HepG2 (cell line): ENCODE measurements around the gene GPR152. TPM values are rescaled to one million over a fixed set of nuclear protein-coding genes. Genes with fewer than 3 reads are reported as not detected.
A peak's percentile ranks its signal among the peaks of the same experiment; 100 is the strongest.

Experiments used
- ATAC-seq: fragments of 200-7000 bp; cut with Tn5 transposase; 3 replicates; pipeline ENCODE4 v1.9.1; 2020; ENCODE audit warnings: mild to moderate bottlenecking, moderate library complexity
- BruUV-seq: library from RNA; stranded (reverse); fragments of 400-500 nt; replicated peaks from 2 replicates; lab custom pipeline; 2021; lab: Mats Ljungman, UMichigan
- CTCF ChIA-PET: fragments of 300-600 bp; formaldehyde crosslinking; extraction: SDS; loops from one replicate; lab custom pipeline; 2021; ENCODE audit warnings: low total read pairs, inconsistent platforms, low intra/inter-chr PET ratio; lab: Yijun Ruan, JAX
- POLR2A ChIA-PET: fragments of 350-600 bp; sonication (Branson Sonifier 250); formaldehyde crosslinking; loops from one replicate; lab custom pipeline; 2020; ENCODE audit warnings: antibody characterized with exemption, inconsistent platforms; lab: Yijun Ruan, JAX
- DNase-seq: peaks from one replicate; pipeline ENCODE4 v3.0.0-alpha.2; 2015; ENCODE audit warnings: low spot score
- FAIRE-seq: peaks from 3 replicates; lab custom pipeline; 2011; peaks lifted over from hg19 to GRCh38; lab: Jason Lieb, UNC
- H2AFZ ChIP-seq: one replicate; pipeline ENCODE4 v1.6.1; 2011; ENCODE audit warnings: low read length, inconsistent platforms
- H3K27ac ChIP-seq: fragments of 300-600 bp; 3 replicates; pipeline ENCODE4 v1.8.0; 2011; ENCODE audit warnings: mixed run types, mild to moderate bottlenecking, mixed read lengths, low read length, inconsistent platforms; ENCODE audit not compliant: insufficient read depth; ENCODE audit errors: extremely low read length
- H3K27me3 ChIP-seq, 2 experiments: fragments of 200-600 bp in 1 of 2; 2 replicates in 1 of 2; 3 replicates in 1 of 2; pipeline versions ENCODE4 v1.6.0 to v1.8.0; 2011; ENCODE audit warnings: low read length in 2 of 2, mild to moderate bottlenecking in 2 of 2, moderate library complexity in 2 of 2, inconsistent platforms in 1 of 2; ENCODE audit not compliant: insufficient read depth in 2 of 2, control insufficient read depth in 1 of 2
- H3K36me3 ChIP-seq, 2 experiments: fragments of 200-600 bp in 1 of 2; replicated peaks in 1 of 2; 2 replicates in 1 of 2; 3 replicates in 1 of 2; pipeline versions ENCODE4 v1.5.1 to v1.8.0; 2011; ENCODE audit warnings: low read length in 2 of 2, inconsistent platforms in 1 of 2; ENCODE audit not compliant: insufficient read depth in 2 of 2, control insufficient read depth in 1 of 2
- H3K4me1 ChIP-seq: 2 replicates; pipeline ENCODE4 v1.5.1; 2012; ENCODE audit warnings: low read length, inconsistent platforms; ENCODE audit not compliant: insufficient read depth
- H3K4me2 ChIP-seq: 2 replicates; pipeline ENCODE4 v1.6.0; 2011; ENCODE audit warnings: low read depth, low read length, inconsistent platforms
- H3K4me3 ChIP-seq, 3 experiments: fragments of 200-600 bp in 1 of 3; sonication (generic), shearing (Covaris generic) in 1 of 3; replicated peaks in 1 of 3; 2 replicates each; pipeline ENCODE4 v1.5.1; 2011 to 2016; ENCODE audit warnings: low read length in 3 of 3, inconsistent platforms in 2 of 3, low read depth in 2 of 3, mild to moderate bottlenecking in 2 of 3, control low read depth in 1 of 3, mixed read lengths in 1 of 3; ENCODE audit not compliant: insufficient read depth in 1 of 3
- H3K79me2 ChIP-seq: one replicate; pipeline ENCODE4 v1.6.1; 2011; ENCODE audit warnings: low read length, inconsistent platforms; ENCODE audit not compliant: insufficient read depth
- H3K9ac ChIP-seq: 2 replicates; pipeline ENCODE4 v1.6.0; 2011; ENCODE audit warnings: mild to moderate bottlenecking, low read depth, low read length, inconsistent platforms; ENCODE audit not compliant: insufficient read depth
- H3K9me3 ChIP-seq: 2 replicates; pipeline ENCODE4 v1.5.1; 2012; ENCODE audit warnings: mild to moderate bottlenecking, low read length
- H4K20me1 ChIP-seq: 2 replicates; pipeline ENCODE4 v1.6.0; 2011; ENCODE audit warnings: inconsistent platforms, mild to moderate bottlenecking, low read length, moderate library complexity; ENCODE audit not compliant: insufficient read depth
- MYC ChIP-seq: sonication (generic); formaldehyde crosslinking; IDR thresholded peaks from 2 replicates; pipeline ENCODE4 v1.9.0; 2021; ENCODE audit warnings: missing genetic modification reagents, borderline replicate concordance
- PHF20 ChIP-seq: sonication (generic); formaldehyde crosslinking; IDR thresholded peaks from 2 replicates; pipeline ENCODE4 v1.5.0; 2020; ENCODE audit warnings: mild to moderate bottlenecking, missing genetic modification reagents
- ZBTB14 ChIP-seq: sonication (generic); formaldehyde crosslinking; IDR thresholded peaks from 2 replicates; pipeline ENCODE4 v1.4.0; 2020; ENCODE audit warnings: missing genetic modification reagents
- ZBTB8A ChIP-seq: sonication (generic); formaldehyde crosslinking; IDR thresholded peaks from 2 replicates; pipeline ENCODE4 v1.4.0; 2020; ENCODE audit warnings: mild to moderate bottlenecking, low read depth, missing genetic modification reagents, borderline replicate concordance
- ZFX ChIP-seq: sonication (generic); formaldehyde crosslinking; IDR thresholded peaks from 2 replicates; pipeline ENCODE4 v1.4.0; 2020; ENCODE audit warnings: mild to moderate bottlenecking, low read depth, missing genetic modification reagents, moderate library complexity
- WGBS: methylation state at CpG from one replicate; pipeline ENCODE4 v1.1.6; 2017; ENCODE audit warnings: low lambda C conversion rate; 5-methylcytosine and 5-hydroxymethylcytosine counted together
- in situ Hi-C: cut with HindIII; loops from 2 replicates; pipeline ENCODE4 v1.10.0; 2017; ENCODE audit warnings: low pct_unique_long_range_greater_than_20kb; ENCODE audit not compliant: extremely low pct_ligation_motif_present
- intact Hi-C: fragments of 100-400 bp; cut with micrococcal nuclease; formaldehyde crosslinking; loops from one replicate; pipeline ENCODE4 v1.10.0; 2022; ENCODE audit not compliant: unreplicated experiment
- polyA plus RNA-seq, 8 experiments: library from polyadenylated mRNA; depleted of rRNA in 3 of 8; stranded (reverse) in 7 of 8; unstranded in 1 of 8; fragments of >200 nt; fragmentation: Illumina TruSeq in 4 of 8; extraction: Trizol in 4 of 8; gene quantifications; 2 replicates each; pipeline versions ENCODE4 v1.2.1 to v1.2.3, GENCODE V29; 2011 to 2016; ENCODE audit warnings: low read depth in 4 of 8, missing spikeins in 1 of 8, mixed read lengths in 1 of 8; ENCODE audit not compliant: insufficient read depth in 1 of 8
- total RNA-seq, 5 experiments: library from RNA; depleted of rRNA; stranded (reverse); fragments of >200 nt; fragmentation: Illumina TruSeq; extraction: Trizol; gene quantifications; 2 replicates each; pipeline ENCODE4 v1.2.3, GENCODE V29; 2016; ENCODE audit warnings: low read depth in 1 of 5
- TF ChIP-seq, protein P1 (sequence below): IDR thresholded peaks from 2 replicates; pipeline ENCODE4 v1.6.1; 2012; ENCODE audit warnings: low read length, improper control_type of control experiment

GPR152 gene
- total and polyA plus RNA-seq, 2 of the 13 experiments (the other 11 are each of a cell fraction or from before 2014, with no cell fraction given), result not detected

- TF ChIP-seq, protein P1, sequence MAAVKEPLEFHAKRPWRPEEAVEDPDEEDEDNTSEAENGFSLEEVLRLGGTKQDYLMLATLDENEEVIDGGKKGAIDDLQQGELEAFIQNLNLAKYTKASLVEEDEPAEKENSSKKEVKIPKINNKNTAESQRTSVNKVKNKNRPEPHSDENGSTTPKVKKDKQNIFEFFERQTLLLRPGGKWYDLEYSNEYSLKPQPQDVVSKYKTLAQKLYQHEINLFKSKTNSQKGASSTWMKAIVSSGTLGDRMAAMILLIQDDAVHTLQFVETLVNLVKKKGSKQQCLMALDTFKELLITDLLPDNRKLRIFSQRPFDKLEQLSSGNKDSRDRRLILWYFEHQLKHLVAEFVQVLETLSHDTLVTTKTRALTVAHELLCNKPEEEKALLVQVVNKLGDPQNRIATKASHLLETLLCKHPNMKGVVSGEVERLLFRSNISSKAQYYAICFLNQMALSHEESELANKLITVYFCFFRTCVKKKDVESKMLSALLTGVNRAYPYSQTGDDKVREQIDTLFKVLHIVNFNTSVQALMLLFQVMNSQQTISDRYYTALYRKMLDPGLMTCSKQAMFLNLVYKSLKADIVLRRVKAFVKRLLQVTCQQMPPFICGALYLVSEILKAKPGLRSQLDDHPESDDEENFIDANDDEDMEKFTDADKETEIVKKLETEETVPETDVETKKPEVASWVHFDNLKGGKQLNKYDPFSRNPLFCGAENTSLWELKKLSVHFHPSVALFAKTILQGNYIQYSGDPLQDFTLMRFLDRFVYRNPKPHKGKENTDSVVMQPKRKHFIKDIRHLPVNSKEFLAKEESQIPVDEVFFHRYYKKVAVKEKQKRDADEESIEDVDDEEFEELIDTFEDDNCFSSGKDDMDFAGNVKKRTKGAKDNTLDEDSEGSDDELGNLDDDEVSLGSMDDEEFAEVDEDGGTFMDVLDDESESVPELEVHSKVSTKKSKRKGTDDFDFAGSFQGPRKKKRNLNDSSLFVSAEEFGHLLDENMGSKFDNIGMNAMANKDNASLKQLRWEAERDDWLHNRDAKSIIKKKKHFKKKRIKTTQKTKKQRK, result no peak
- no peak; the same call in 1 of the 2 replicates for TF ChIP-seq ZBTB14 (CRISPR knock-in tag)
- TF ChIP-seq ZBTB8A (CRISPR knock-in tag), result no peak
These were observed 30.6 kb upstream of the GPR152 start, which contains the start of gene AIP (continued) for GRCh38 chr11:67482827-67483798.

DNA sequence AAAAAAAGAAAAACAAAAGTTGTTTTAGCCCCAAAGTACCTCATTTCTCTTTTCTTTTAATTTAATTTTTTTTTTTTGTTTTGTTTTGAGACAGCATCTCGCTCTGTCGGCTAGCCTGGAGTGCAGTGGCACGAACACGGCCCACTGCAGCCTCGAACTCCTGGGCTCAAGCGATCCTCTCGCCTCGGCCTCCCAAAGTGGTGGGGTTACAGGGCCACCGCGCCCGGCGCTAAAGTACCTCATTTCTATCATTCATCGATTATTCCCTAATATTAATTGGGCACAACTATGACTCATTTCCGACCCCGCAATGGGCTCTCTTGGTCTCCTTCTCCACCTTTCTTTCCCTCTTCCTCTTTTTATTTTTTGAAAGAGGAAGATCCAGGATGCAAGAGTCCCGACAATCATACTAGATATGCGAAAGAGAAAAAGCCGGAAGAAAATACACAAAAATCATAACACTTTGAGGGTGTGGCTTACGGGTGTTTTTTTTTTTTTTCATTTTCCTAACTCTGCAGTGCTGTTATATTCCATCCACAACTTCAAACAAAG is 29.8 kb upstream of the GPR152 start:
- intact Hi-C loops (no loop called here), in situ Hi-C loops (no loop called here)
- no peaks in the 10 kb centered on the region for H3K79me2 ChIP-seq
- H3K4me3 ChIP-seq, result peak overlapping the region; percentile 59 to 75 (median 59)
- peak overlapping the region; percentile 66 for H3K27ac ChIP-seq
- ATAC-seq (no peak; the same call in 1 of the 3 replicates), DNase-seq (no peak), FAIRE-seq (no peak)
- H3K9ac ChIP-seq, result peak overlapping the region; percentile 72
- BruUV-seq, result TSS peak; percentile 65
- H3K27me3 ChIP-seq, result no peaks in the 10 kb centered on the region
- 37% methylated on average over 19 of the region's 19 CpGs for WGBS
- H3K9me3 ChIP-seq, result no peaks in the 10 kb centered on the region
- no peak for TF ChIP-seq PHF20
- no peak for TF ChIP-seq MYC
- TF ChIP-seq ZFX (CRISPR knock-in tag), result no peak
- CTCF ChIA-PET, result no interaction called here
- peaks cover 2 to 4% of the 10 kb centered on the region in 2 experiments; a peak in 2 of 5 replicates for H3K36me3 ChIP-seq
- POLR2A ChIA-PET, result interaction anchor here (0.7 to 1.0 kb wide), 13 partner anchors 9 to 323 kb away, joined by 3 to 14 read pairs (median 4); partner anchors contain the start of genes NUDT8, PITPNM1, POLD4 and PPP1CA
- peak overlapping the region; percentile 68 for H3K4me2 ChIP-seq
- peaks cover 40% of the 10 kb centered on the region for H3K4me1 ChIP-seq
- H2AFZ ChIP-seq, result peak overlapping the region; percentile 83
- no peaks in the 10 kb centered on the region for H4K20me1 ChIP-seq
